Hepatocyte (in vitro differentiated cells): Measurements from ENCODE around the gene ZSCAN12.

Source experiments
- EZH2 ChIP-seq: fragments of 200-600 bp; sonication (generic); IDR thresholded peaks from 2 replicates; pipeline ENCODE4 v1.6.1; 2016; ENCODE audit warnings: antibody characterized with exemption, mild to moderate bottlenecking, borderline replicate concordance
- EZH2phosphoT487 ChIP-seq: fragments of 200-600 bp; sonication (generic); IDR thresholded peaks from one replicate; pipeline ENCODE4 v1.6.1; 2018; ENCODE audit warnings: antibody characterized with exemption, mild to moderate bottlenecking, low read depth, moderate library complexity; ENCODE audit not compliant: unreplicated experiment, severe bottlenecking
- TF ChIP-seq, protein P1 (sequence below): fragments of 200-600 bp; sonication (generic); IDR thresholded peaks from 2 replicates; pipeline ENCODE4 v1.5.1; 2016; ENCODE audit warnings: antibody characterized with exemption, mild to moderate bottlenecking; ENCODE audit not compliant: poor library complexity

DNA sequence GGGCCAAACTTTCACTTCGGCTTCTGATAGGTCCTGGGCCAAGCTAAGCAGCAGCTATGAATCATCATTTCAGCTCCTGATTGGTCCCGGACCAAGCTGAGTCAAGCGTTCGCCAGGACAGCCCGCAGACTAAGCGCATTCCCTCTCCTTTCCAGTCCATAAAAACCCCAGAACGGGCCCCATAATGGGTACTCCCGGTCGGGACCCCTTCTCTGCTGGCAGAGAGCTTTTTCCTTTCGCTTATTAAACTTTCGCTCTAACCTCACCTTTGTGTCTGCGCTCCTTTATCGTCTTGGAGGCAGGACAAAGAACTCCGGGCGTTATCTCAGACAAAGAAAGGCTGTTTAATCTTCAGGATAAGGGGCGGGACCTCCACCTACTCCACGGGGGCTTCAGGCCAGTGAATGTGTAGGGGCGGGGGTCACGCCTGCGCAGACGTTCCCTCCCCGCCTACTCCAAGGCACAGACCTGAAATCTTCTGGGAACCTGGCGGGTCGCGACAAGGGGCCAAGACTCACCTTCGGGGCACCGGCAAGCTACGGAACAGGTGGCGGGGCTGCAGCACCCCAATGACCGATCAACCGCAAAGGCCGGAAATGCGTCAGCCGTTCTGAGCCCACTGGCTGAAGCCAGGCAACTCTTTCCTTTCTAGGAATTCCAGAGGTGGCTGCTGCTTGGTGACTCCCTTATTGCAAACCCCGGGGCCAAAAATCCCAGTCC is 63.8 kb downstream of the ZSCAN12 start, which contains the start of gene ZSCAN31:
- TF ChIP-seq, protein P1, sequence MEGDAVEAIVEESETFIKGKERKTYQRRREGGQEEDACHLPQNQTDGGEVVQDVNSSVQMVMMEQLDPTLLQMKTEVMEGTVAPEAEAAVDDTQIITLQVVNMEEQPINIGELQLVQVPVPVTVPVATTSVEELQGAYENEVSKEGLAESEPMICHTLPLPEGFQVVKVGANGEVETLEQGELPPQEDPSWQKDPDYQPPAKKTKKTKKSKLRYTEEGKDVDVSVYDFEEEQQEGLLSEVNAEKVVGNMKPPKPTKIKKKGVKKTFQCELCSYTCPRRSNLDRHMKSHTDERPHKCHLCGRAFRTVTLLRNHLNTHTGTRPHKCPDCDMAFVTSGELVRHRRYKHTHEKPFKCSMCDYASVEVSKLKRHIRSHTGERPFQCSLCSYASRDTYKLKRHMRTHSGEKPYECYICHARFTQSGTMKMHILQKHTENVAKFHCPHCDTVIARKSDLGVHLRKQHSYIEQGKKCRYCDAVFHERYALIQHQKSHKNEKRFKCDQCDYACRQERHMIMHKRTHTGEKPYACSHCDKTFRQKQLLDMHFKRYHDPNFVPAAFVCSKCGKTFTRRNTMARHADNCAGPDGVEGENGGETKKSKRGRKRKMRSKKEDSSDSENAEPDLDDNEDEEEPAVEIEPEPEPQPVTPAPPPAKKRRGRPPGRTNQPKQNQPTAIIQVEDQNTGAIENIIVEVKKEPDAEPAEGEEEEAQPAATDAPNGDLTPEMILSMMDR = no peak
- TF ChIP-seq EZH2 (no peak), EZH2phosphoT487 (no peak)
